ENCODE results near the gene CARMIL1.

Gene CARMIL1

DNA sequence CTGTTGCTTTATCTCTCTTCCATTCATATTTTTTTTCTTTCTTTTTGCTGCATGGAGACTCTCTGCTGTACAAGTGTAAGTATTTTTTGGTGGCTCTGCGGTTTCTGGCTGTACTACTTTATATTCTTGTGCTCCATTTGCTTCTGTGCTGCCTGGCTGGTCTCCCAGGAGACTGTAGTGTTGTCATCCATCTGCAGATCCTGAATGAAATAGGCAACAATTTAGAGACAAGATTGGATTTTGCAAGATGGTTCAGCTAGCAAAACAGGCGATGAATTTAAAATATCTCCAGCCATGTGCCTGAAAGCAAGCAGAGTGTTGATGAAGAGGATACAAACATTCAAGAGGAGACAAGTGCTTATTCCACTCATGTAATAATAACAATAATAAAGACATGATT, 297.7 kb downstream of the CARMIL1 start:
- H3K36me3 ChIP-seq (ENCODE audit: insufficient read depth, low read length), result no peaks in the 10 kb centered on the region
- H3K4me1 ChIP-seq (ENCODE audit: insufficient read depth, low read length, poor library complexity, severe bottlenecking), result peaks cover 9% of the 10 kb centered on the region
- no peak overlapping the region for H3K4me3 ChIP-seq (ENCODE audit: low read length, poor library complexity, severe bottlenecking)
- H2AFZ ChIP-seq (ENCODE audit: low read length), result no peak overlapping the region
- no peaks in the 10 kb centered on the region for H3K27me3 ChIP-seq (ENCODE audit: insufficient read depth, low read length, poor library complexity, severe bottlenecking)
- H3K9me3 ChIP-seq (ENCODE audit: insufficient read depth, low read depth, low read length), result no peaks in the 10 kb centered on the region
- no peak overlapping the region for H3K9ac ChIP-seq (ENCODE audit: low read depth, low read length, poor library complexity, severe bottlenecking)
- no peaks in the 10 kb centered on the region for H4K20me1 ChIP-seq (ENCODE audit: insufficient read depth, low read length, poor library complexity, severe bottlenecking)
- no peaks in the 10 kb centered on the region for H3K9me2 ChIP-seq (replicated peaks; ENCODE audit: low read depth, low read length)
- H3K4me2 ChIP-seq (ENCODE audit: low read depth, low read length, poor library complexity, severe bottlenecking), result no peak overlapping the region
- no peaks in the 10 kb centered on the region for H3K79me2 ChIP-seq (ENCODE audit: insufficient read depth, low read length)
- no peaks in the 10 kb centered on the region for H3F3A ChIP-seq (ENCODE audit: low read depth)
- TF ChIP-seq, protein P1, sequence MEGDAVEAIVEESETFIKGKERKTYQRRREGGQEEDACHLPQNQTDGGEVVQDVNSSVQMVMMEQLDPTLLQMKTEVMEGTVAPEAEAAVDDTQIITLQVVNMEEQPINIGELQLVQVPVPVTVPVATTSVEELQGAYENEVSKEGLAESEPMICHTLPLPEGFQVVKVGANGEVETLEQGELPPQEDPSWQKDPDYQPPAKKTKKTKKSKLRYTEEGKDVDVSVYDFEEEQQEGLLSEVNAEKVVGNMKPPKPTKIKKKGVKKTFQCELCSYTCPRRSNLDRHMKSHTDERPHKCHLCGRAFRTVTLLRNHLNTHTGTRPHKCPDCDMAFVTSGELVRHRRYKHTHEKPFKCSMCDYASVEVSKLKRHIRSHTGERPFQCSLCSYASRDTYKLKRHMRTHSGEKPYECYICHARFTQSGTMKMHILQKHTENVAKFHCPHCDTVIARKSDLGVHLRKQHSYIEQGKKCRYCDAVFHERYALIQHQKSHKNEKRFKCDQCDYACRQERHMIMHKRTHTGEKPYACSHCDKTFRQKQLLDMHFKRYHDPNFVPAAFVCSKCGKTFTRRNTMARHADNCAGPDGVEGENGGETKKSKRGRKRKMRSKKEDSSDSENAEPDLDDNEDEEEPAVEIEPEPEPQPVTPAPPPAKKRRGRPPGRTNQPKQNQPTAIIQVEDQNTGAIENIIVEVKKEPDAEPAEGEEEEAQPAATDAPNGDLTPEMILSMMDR (conservative IDR thresholded peaks at IDR 0.05; ENCODE audit: low read length), result no peak
- TF ChIP-seq EZH2phosphoT487 (IDR thresholded peaks at IDR 0.05; ENCODE audit: borderline replicate concordance), result no peak

DNA sequence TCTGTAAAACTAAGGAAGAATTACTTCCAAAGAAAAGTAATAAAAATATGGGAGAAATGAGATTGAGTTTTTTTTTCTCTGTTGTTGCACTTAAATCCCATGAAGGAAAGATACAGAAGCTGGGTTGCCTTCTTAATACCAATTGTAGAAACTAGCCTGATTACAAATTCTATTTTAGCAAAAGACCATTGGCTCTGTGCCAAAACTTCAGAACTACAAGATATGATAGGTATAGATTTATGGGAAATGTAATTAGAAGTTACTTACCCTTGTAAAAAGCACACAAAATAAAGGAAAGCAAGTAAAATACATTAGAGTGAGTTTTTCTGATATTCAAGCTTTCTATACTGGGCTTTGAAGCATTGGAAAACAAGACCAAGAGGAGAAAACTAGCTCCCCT, 299.4 kb downstream of the CARMIL1 start:
- Histone ChIP-seq H3K79me2 (ENCODE audit: insufficient read depth, low read length) (no peaks in the 10 kb centered on the region), H4K20me1 (ENCODE audit: insufficient read depth, low read length, poor library complexity, severe bottlenecking) (no peaks in the 10 kb centered on the region), H3K4me2 (ENCODE audit: low read depth, low read length, poor library complexity, severe bottlenecking) (no peak overlapping the region), H3F3A (ENCODE audit: low read depth) (no peaks in the 10 kb centered on the region), H3K4me3 (ENCODE audit: low read length, poor library complexity, severe bottlenecking) (no peak overlapping the region), H3K9ac (ENCODE audit: low read depth, low read length, poor library complexity, severe bottlenecking) (no peak overlapping the region), H3K36me3 (ENCODE audit: insufficient read depth, low read length) (no peaks in the 10 kb centered on the region), H2AFZ (ENCODE audit: low read length) (no peak overlapping the region), H3K4me1 (ENCODE audit: insufficient read depth, low read length, poor library complexity, severe bottlenecking) (peaks cover 9% of the 10 kb centered on the region), H3K27me3 (ENCODE audit: insufficient read depth, low read length, poor library complexity, severe bottlenecking) (no peaks in the 10 kb centered on the region), H3K9me2 (replicated peaks; ENCODE audit: low read depth, low read length) (no peaks in the 10 kb centered on the region), H3K9me3 (ENCODE audit: insufficient read depth, low read depth, low read length) (no peaks in the 10 kb centered on the region)
- TF ChIP-seq, protein P1 (conservative IDR thresholded peaks at IDR 0.05; ENCODE audit: low read length), result no peak
- TF ChIP-seq EZH2phosphoT487 (IDR thresholded peaks at IDR 0.05; ENCODE audit: borderline replicate concordance), result no peak

DNA sequence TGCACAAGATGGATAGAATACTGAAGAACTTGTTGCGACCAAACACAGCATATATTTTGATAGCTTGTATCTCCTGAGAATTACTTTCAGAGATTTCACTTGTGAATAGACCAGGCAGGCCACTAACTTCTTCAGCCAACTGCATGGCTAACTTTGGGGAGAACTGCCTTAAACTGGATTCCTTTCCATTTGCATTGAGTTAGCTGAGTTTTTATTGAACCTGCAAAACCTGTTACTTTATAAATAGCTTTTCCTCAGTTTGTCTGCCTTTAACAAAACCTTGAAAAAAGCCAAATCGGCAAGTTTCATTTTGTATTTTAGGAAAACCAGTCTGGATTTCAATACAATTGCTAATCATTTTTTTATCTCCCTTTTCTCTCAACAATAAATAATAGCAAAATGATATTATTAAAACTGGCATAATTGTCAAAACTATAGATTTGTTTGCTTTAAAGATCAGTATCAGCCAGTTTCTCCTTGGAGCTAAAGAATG, 300.3 kb downstream of the CARMIL1 start:
- H3K4me2 ChIP-seq (ENCODE audit: low read depth, low read length, poor library complexity, severe bottlenecking), result peak overlapping the region; percentile 40
- peaks cover 13% of the 10 kb centered on the region for H3K4me1 ChIP-seq (ENCODE audit: insufficient read depth, low read length, poor library complexity, severe bottlenecking)
- no peaks in the 10 kb centered on the region for H3K36me3 ChIP-seq (ENCODE audit: insufficient read depth, low read length)
- TF ChIP-seq, protein P1 (conservative IDR thresholded peaks at IDR 0.05; ENCODE audit: low read length), result no peak
- TF ChIP-seq EZH2phosphoT487 (IDR thresholded peaks at IDR 0.05; ENCODE audit: borderline replicate concordance), result no peak
- no peak overlapping the region for H3K4me3 ChIP-seq (ENCODE audit: low read length, poor library complexity, severe bottlenecking)
- H3K9me2 ChIP-seq (replicated peaks; ENCODE audit: low read depth, low read length), result no peaks in the 10 kb centered on the region
- no peaks in the 10 kb centered on the region for H3F3A ChIP-seq (ENCODE audit: low read depth)
- H3K27me3 ChIP-seq (ENCODE audit: insufficient read depth, low read length, poor library complexity, severe bottlenecking), result no peaks in the 10 kb centered on the region
- H3K9ac ChIP-seq (ENCODE audit: low read depth, low read length, poor library complexity, severe bottlenecking), result no peak overlapping the region
- H3K79me2 ChIP-seq (ENCODE audit: insufficient read depth, low read length), result no peaks in the 10 kb centered on the region
- H4K20me1 ChIP-seq (ENCODE audit: insufficient read depth, low read length, poor library complexity, severe bottlenecking), result no peaks in the 10 kb centered on the region
- H2AFZ ChIP-seq (ENCODE audit: low read length), result no peak overlapping the region
- no peaks in the 10 kb centered on the region for H3K9me3 ChIP-seq (ENCODE audit: insufficient read depth, low read depth, low read length)
